ENCODE results near the gene HNRNPUL2. TPM values are rescaled to one million over a fixed set of nuclear protein-coding genes. Genes with fewer than 3 reads are reported as not detected.
A peak's percentile ranks its signal among the peaks of the same experiment; 100 is the strongest.

Gene HNRNPUL2
- polyA plus RNA-seq, 1 of the 3 experiments (the other 2 are of a cell fraction), result 33.5 TPM

- TF ChIP-seq USF1 (IDR thresholded peaks at IDR 0.05; ENCODE audit: borderline replicate concordance, low read depth) (no peak), GATA2 (CRISPR knock-in tag; IDR thresholded peaks at IDR 0.05) (no peak), REST (IDR thresholded peaks at IDR 0.05; ENCODE audit: low read depth, low read length) (peak; percentile 76), EP300 (IDR thresholded peaks at IDR 0.05; ENCODE audit: borderline replicate concordance in 1 of 2, low read depth in 1 of 2, low read length in 1 of 2) (0 out of 4 replicates have a peak, but pooled peaks of 1 of the 2 experiments have one; percentile 31), TEAD4 (IDR thresholded peaks at IDR 0.05; ENCODE audit: borderline replicate concordance, insufficient read depth) (no peak), ZBTB33 (IDR thresholded peaks at IDR 0.05; ENCODE audit: borderline replicate concordance, low read depth) (peak; percentile 30; the same call in 1 of the 2 replicates), YY1 (IDR thresholded peaks at IDR 0.05; ENCODE audit: low read depth) (peak; percentile 73; the same call in 1 of the 2 replicates), MAX (IDR thresholded peaks at IDR 0.05; ENCODE audit: low read depth) (peak; percentile 78), CTCF (IDR thresholded peaks at IDR 0.05) (no peak), PBX3 (IDR thresholded peaks at IDR 0.05) (peak; percentile 73), CHD2 (IDR thresholded peaks at IDR 0.05; ENCODE audit: low read length, partially characterized antibody) (peak; percentile 86), ELF1 (IDR thresholded peaks at IDR 0.05) (peak; percentile 68; the same call in 1 of the 2 replicates), FOXJ3 (CRISPR knock-in tag; IDR thresholded peaks at IDR 0.05) (no peak), EZH2phosphoT487 (IDR thresholded peaks at IDR 0.05; ENCODE audit: borderline replicate concordance, low read depth) (no peak), JUND (IDR thresholded peaks at IDR 0.05) (no peak), MEF2A (IDR thresholded peaks at IDR 0.05; ENCODE audit: borderline replicate concordance, low read depth) (no peak), USF2 (IDR thresholded peaks at IDR 0.05; ENCODE audit: borderline replicate concordance, low read depth, low read length) (no peak; the same call in 1 of the 2 replicates)
These were observed 62.1 kb downstream of the HNRNPUL2 start, which contains the start of the genes C11orf98 and CSKMT (continued) for GRCh38 chr11:62665075-62665598.

Data from SK-N-SH (cell line).